HAP-1 (cell line): ENCODE measurements around the gene GPR183.
A peak's percentile ranks its signal among the peaks of the same experiment; 100 is the strongest.
"Not testable (repeated sequence)": the region's sequence is repeated elsewhere in the genome, so short reads cannot be mapped to it uniquely, and the experiment has no call there.

Experiments used
- DNase-seq, 2 experiments: peaks; one replicate each; pipeline ENCODE4 v3.0.0-alpha.2; 2016 to 2020; ENCODE audit warnings: low spot score in 2 of 2
- H3K27me3 ChIP-seq: fragments of 250-450 bp; sonication (Bioruptor Pico); 2 replicates; pipeline ENCODE4 v1.5.1; 2020; ENCODE audit warnings: low read depth, mild to moderate bottlenecking, moderate library complexity
- H3K36me3 ChIP-seq: fragments of 250-450 bp; sonication (Bioruptor Pico); replicated peaks from 2 replicates; pipeline ENCODE4 v1.5.1; 2020; ENCODE audit warnings: mild to moderate bottlenecking
- H3K4me1 ChIP-seq: fragments of 250-450 bp; sonication (Bioruptor Pico); 2 replicates; pipeline ENCODE4 v1.5.1; 2020; ENCODE audit warnings: mild to moderate bottlenecking
- H3K4me3 ChIP-seq: fragments of 250-450 bp; sonication (Bioruptor Pico); 2 replicates; pipeline ENCODE4 v1.5.1; 2020; ENCODE audit warnings: mild to moderate bottlenecking, moderate library complexity
- H3K9me3 ChIP-seq: fragments of 250-450 bp; sonication (Bioruptor Pico); 2 replicates; pipeline ENCODE4 v1.5.1; 2020; ENCODE audit warnings: mild to moderate bottlenecking, moderate library complexity
- in situ Hi-C: fragments of 300-500 bp; cut with MboI; formaldehyde crosslinking; loops from 3 replicates; pipeline ENCODE4 v1.14.3; 2020; ENCODE audit warnings: low sequenced_read_pairs, inconsistent platforms, mixed read lengths

The GPR183 gene

GRCh38 chr13:99260216-99260615, 47.0 kb downstream of the GPR183 start:
- no peaks in the 10 kb centered on the region for H3K9me3 ChIP-seq
- no peak overlapping the region for H3K4me3 ChIP-seq
- in situ Hi-C loops, result no loop called here
- DNase-seq, result no peak
- H3K36me3 ChIP-seq, result peaks cover 5% of the 10 kb centered on the region; the same call in 1 of the 2 replicates
- H3K27me3 ChIP-seq, result no peaks in the 10 kb centered on the region
- H3K4me1 ChIP-seq, result no peaks in the 10 kb centered on the region

- Histone ChIP-seq H3K9me3 (no peaks in the 10 kb centered on the region), H3K27me3 (no peaks in the 10 kb centered on the region), H3K4me3 (no peak overlapping the region), H3K36me3 (peaks cover 5% of the 10 kb centered on the region; the same call in 1 of the 2 replicates), H3K4me1 (no peaks in the 10 kb centered on the region)
- in situ Hi-C loops, result no loop called here
- no peak for DNase-seq
Measured at GRCh38 chr13:99258946-99259345, 48.3 kb downstream of the GPR183 start.

GRCh38 chr13:99258210-99258860, 48.9 kb downstream of the GPR183 start, which contains the start of gene GPR18:
TSS of gene GPR18 (minus strand) at chr13:99258379. CDS start at chr13:99255872, 2,507 bp downstream.
- H3K4me3 ChIP-seq, result no peak within 1 kb of the TSS
- H3K27me3 ChIP-seq, result no peaks in the 10 kb centered on the region
- H3K4me1 ChIP-seq, result no peaks in the 10 kb centered on the region
- no peaks in the 10 kb centered on the region for H3K9me3 ChIP-seq
- DNase-seq, result no peak
- peaks cover 5% of the 10 kb centered on the region; the same call in 1 of the 2 replicates for H3K36me3 ChIP-seq
- in situ Hi-C loops, result no loop called here

GRCh38 chr13:99257291-99257690, 49.9 kb downstream of the GPR183 start:
- DNase-seq, result no peak
- in situ Hi-C loops, result no loop called here
- H3K9me3 ChIP-seq, result no peaks in the 10 kb centered on the region
- no peaks in the 10 kb centered on the region for H3K27me3 ChIP-seq
- H3K4me1 ChIP-seq, result no peaks in the 10 kb centered on the region
- H3K36me3 ChIP-seq, result peaks cover 5% of the 10 kb centered on the region; the same call in 1 of the 2 replicates
- H3K4me3 ChIP-seq, result no peak overlapping the region

- Histone ChIP-seq H3K4me3 (no peak overlapping the region), H3K36me3 (peaks cover 5% of the 10 kb centered on the region; the same call in 1 of the 2 replicates), H3K27me3 (no peaks in the 10 kb centered on the region), H3K4me1 (peaks cover 4% of the 10 kb centered on the region), H3K9me3 (no peaks in the 10 kb centered on the region)
- in situ Hi-C loops, result no loop called here
- no peak for DNase-seq
Measured at GRCh38 chr13:99256709-99257108, 50.5 kb downstream of the GPR183 start.

GRCh38 chr13:99256283-99256682, 50.9 kb downstream of the GPR183 start:
- in situ Hi-C loops, result no loop called here
- no peak for DNase-seq
- Histone ChIP-seq H3K27me3 (no peaks in the 10 kb centered on the region), H3K9me3 (no peaks in the 10 kb centered on the region), H3K4me3 (no peak overlapping the region), H3K36me3 (peaks cover 5% of the 10 kb centered on the region; the same call in 1 of the 2 replicates), H3K4me1 (peaks cover 8% of the 10 kb centered on the region)

GRCh38 chr13:99255271-99255670, 51.9 kb downstream of the GPR183 start:
- Histone ChIP-seq H3K4me1 (peaks cover 19% of the 10 kb centered on the region), H3K9me3 (no peaks in the 10 kb centered on the region), H3K27me3 (no peaks in the 10 kb centered on the region), H3K4me3 (no peak overlapping the region), H3K36me3 (peaks cover 5% of the 10 kb centered on the region; the same call in 1 of the 2 replicates)
- in situ Hi-C loops, result no loop called here
- DNase-seq, result no peak

GRCh38 chr13:99254830-99255229, 52.4 kb downstream of the GPR183 start:
- peaks cover 5% of the 10 kb centered on the region; the same call in 1 of the 2 replicates for H3K36me3 ChIP-seq
- no peak overlapping the region for H3K4me3 ChIP-seq
- in situ Hi-C loops, result no loop called here
- peaks cover 23% of the 10 kb centered on the region for H3K4me1 ChIP-seq
- H3K9me3 ChIP-seq, result no peaks in the 10 kb centered on the region
- no peaks in the 10 kb centered on the region for H3K27me3 ChIP-seq
- no peak for DNase-seq

- H3K36me3 ChIP-seq, result peaks cover 8% of the 10 kb centered on the region; the same call in 1 of the 2 replicates
- in situ Hi-C loops, result no loop called here
Measured at GRCh38 chr13:99251921-99252320, 55.3 kb downstream of the GPR183 start.

GRCh38 chr13:99250982-99251825, 56.0 kb downstream of the GPR183 start:
- in situ Hi-C loops, result no loop called here
- Histone ChIP-seq H3K27me3 (no peaks in the 10 kb centered on the region), H3K9me3 (no peaks in the 10 kb centered on the region), H3K4me3 (no peak overlapping the region), H3K36me3 (peaks cover 8% of the 10 kb centered on the region; the same call in 1 of the 2 replicates), H3K4me1 (peaks cover 24% of the 10 kb centered on the region)
- peak in 1 of 2 experiments; percentile 89 for DNase-seq

More at GRCh38 chr13:99251921-99252320, 55.3 kb downstream of the GPR183 start:
- Histone ChIP-seq H3K27me3 (no peaks in the 10 kb centered on the region), H3K9me3 (no peaks in the 10 kb centered on the region), H3K4me3 (no peak overlapping the region), H3K4me1 (peaks cover 24% of the 10 kb centered on the region)
- DNase-seq, result no peak

- H3K36me3 ChIP-seq, H3K27me3 ChIP-seq, H3K9me3 ChIP-seq, in situ Hi-C loops, H3K4me3 ChIP-seq, DNase-seq: not testable (repeated sequence)
- H3K4me1 ChIP-seq, result peaks cover 24% of the 10 kb centered on the region
Measured at GRCh38 chr13:99249606-99250005, 57.6 kb downstream of the GPR183 start.

GRCh38 chr13:99249178-99249577, 58.0 kb downstream of the GPR183 start:
- DNase-seq, in situ Hi-C loops, H3K9me3 ChIP-seq, H3K36me3 ChIP-seq, H3K4me3 ChIP-seq, H3K27me3 ChIP-seq: not testable (repeated sequence)
- peaks cover 24% of the 10 kb centered on the region for H3K4me1 ChIP-seq

GRCh38 chr13:99246100-99246499, 61.1 kb downstream of the GPR183 start:
- H3K27me3 ChIP-seq, result no peaks in the 10 kb centered on the region
- in situ Hi-C loops, result no loop called here
- peaks cover 12% of the 10 kb centered on the region; the same call in 1 of the 2 replicates for H3K36me3 ChIP-seq
- H3K9me3 ChIP-seq, result no peaks in the 10 kb centered on the region
- peaks cover 13% of the 10 kb centered on the region for H3K4me1 ChIP-seq
- no peak for DNase-seq
- no peak overlapping the region for H3K4me3 ChIP-seq
